Hepatic stellate cell (primary cell): ENCODE results near the gene GSTCD.
"Not testable (repeated sequence)": the region's sequence is repeated elsewhere in the genome, so short reads cannot be mapped to it uniquely, and the experiment has no call there.

Experiments
- DNase-seq: peaks from one replicate; pipeline ENCODE4 v3.0.0; 2011; ENCODE audit warnings: low spot score

Gene GSTCD

GRCh38 chr4:105807496-105807895 is 98.9 kb downstream of the GSTCD start:
- no peak for DNase-seq

GRCh38 chr4:105808030-105808749 is 99.6 kb downstream of the GSTCD start:
- no peak for DNase-seq

GRCh38 chr4:105808750-105809041 is 100.1 kb downstream of the GSTCD start:
- peak; percentile 9 for DNase-seq

- no peak for DNase-seq
Measured at GRCh38 chr4:105815701-105816100, 107.1 kb downstream of the GSTCD start.

GRCh38 chr4:105822061-105822460 is 113.5 kb downstream of the GSTCD start:
- no peak for DNase-seq

GRCh38 chr4:105828074-105828473 is 119.5 kb downstream of the GSTCD start:
- no peak for DNase-seq

- no peak for DNase-seq
Measured at GRCh38 chr4:105831189-105831588, 122.6 kb downstream of the GSTCD start.

GRCh38 chr4:105835177-105835576 is 126.6 kb downstream of the GSTCD start:
- no peak for DNase-seq

GRCh38 chr4:105836537-105836936 is 128.0 kb downstream of the GSTCD start:
- DNase-seq: no peak

GRCh38 chr4:105837037-105837436 is 128.5 kb downstream of the GSTCD start:
- no peak for DNase-seq

- no peak for DNase-seq
Measured at GRCh38 chr4:105838082-105838481, 129.5 kb downstream of the GSTCD start.

- no peak for DNase-seq
Measured at GRCh38 chr4:105840426-105841174, 132.0 kb downstream of the GSTCD start.

- no peak for DNase-seq
Measured at GRCh38 chr4:105843941-105844340, 135.4 kb downstream of the GSTCD start.

- DNase-seq: no peak
Measured at GRCh38 chr4:105845559-105845958, 137.0 kb downstream of the GSTCD start.

GRCh38 chr4:105848359-105848758 is 139.8 kb downstream of the GSTCD start:
- DNase-seq: not testable (repeated sequence)

- no peak for DNase-seq
Measured at GRCh38 chr4:105851196-105851595, 142.6 kb downstream of the GSTCD start.

- not testable (repeated sequence) for DNase-seq
Measured at GRCh38 chr4:105852230-105852629, 143.6 kb downstream of the GSTCD start.

GRCh38 chr4:105858466-105859040 is 150.0 kb downstream of the GSTCD start:
- no peak for DNase-seq

- DNase-seq: peak; percentile 43
Measured at GRCh38 chr4:105859233-105859632, 150.6 kb downstream of the GSTCD start.

GRCh38 chr4:105870963-105871362 is 162.4 kb downstream of the GSTCD start:
- no peak for DNase-seq

- no peak for DNase-seq
Measured at GRCh38 chr4:105871997-105872396, 163.4 kb downstream of the GSTCD start.

- no peak for DNase-seq
Measured at GRCh38 chr4:105875233-105875632, 166.6 kb downstream of the GSTCD start.

GRCh38 chr4:105878668-105879067 is 170.1 kb downstream of the GSTCD start:
- DNase-seq: no peak
